Calu3 (cell line): ENCODE measurements around the gene STYXL1. TPM values are rescaled to one million over a fixed set of nuclear protein-coding genes. Genes with fewer than 3 reads are reported as not detected.

Experiments used
- BruUV-seq: library from RNA; stranded (reverse); fragments of 400-500 nt; replicated peaks from 2 replicates; lab custom pipeline; 2021; lab: Mats Ljungman, UMichigan
- CTCF ChIA-PET: fragments of 300-600 bp; sonication (Branson Sonifier 250); formaldehyde crosslinking; loops from one replicate; lab custom pipeline; 2022; ENCODE audit warnings: antibody characterized with exemption; lab: Charles Lee
- DNase-seq: peaks from one replicate; pipeline ENCODE4 v3.0.0; 2022
- H3K27ac Mint-ChIP-seq: one replicate; pipeline ENCODE4 v1.8.0; 2022; ENCODE audit warnings: mixed read lengths; ENCODE audit not compliant: unreplicated experiment
- H3K27me3 Mint-ChIP-seq: one replicate; pipeline ENCODE4 v1.8.0; 2022; ENCODE audit warnings: mixed read lengths; ENCODE audit not compliant: unreplicated experiment
- H3K36me3 Mint-ChIP-seq: one replicate; pipeline ENCODE4 v1.8.0; 2022; ENCODE audit warnings: mild to moderate bottlenecking, moderate library complexity, mixed read lengths; ENCODE audit not compliant: insufficient read depth, unreplicated experiment
- H3K4me1 Mint-ChIP-seq: one replicate; pipeline ENCODE4 v1.8.0; 2022; ENCODE audit warnings: mild to moderate bottlenecking, low read depth, mixed read lengths; ENCODE audit not compliant: unreplicated experiment
- H3K4me3 Mint-ChIP-seq: one replicate; pipeline ENCODE4 v1.8.0; 2022; ENCODE audit warnings: mild to moderate bottlenecking, low read depth, moderate library complexity, mixed read lengths; ENCODE audit not compliant: unreplicated experiment
- H3K9me3 Mint-ChIP-seq: one replicate; pipeline ENCODE4 v1.8.0; 2022; ENCODE audit warnings: low read depth, mixed read lengths; ENCODE audit not compliant: unreplicated experiment
- CTCF ChIP-seq: fragments of 200-600 bp; IDR thresholded peaks from one replicate; pipeline ENCODE4 v1.8.0; 2022; ENCODE audit warnings: antibody characterized with exemption; ENCODE audit not compliant: unreplicated experiment
- intact Hi-C: fragments of 100-400 bp; cut with micrococcal nuclease; formaldehyde crosslinking; loops from one replicate; pipeline ENCODE4 v1.10.0; 2022; ENCODE audit not compliant: unreplicated experiment
- total RNA-seq: library from RNA; stranded (reverse); gene quantifications from 2 replicates; pipeline ENCODE4 v1.2.3, GENCODE V29; 2022

STYXL1 gene
- total RNA-seq, 1 experiment from 2014 or later, result 39.9 TPM

GRCh38 chr7:75985009-75985517 lies 62.7 kb downstream of the STYXL1 start:
- BruUV-seq, result no TSS peak
- Mint-ChIP-seq H3K36me3 (peaks cover 33% of the 10 kb centered on the region), H3K27ac (no peak overlapping the region), H3K27me3 (no peaks in the 10 kb centered on the region), H3K4me3 (no peak overlapping the region), H3K4me1 (peaks cover 4% of the 10 kb centered on the region), H3K9me3 (no peaks in the 10 kb centered on the region)
- DNase-seq, result no peak
- CTCF ChIA-PET, result no interaction called here
- intact Hi-C loops, result no loop called here
- no peak for TF ChIP-seq CTCF

DNA sequence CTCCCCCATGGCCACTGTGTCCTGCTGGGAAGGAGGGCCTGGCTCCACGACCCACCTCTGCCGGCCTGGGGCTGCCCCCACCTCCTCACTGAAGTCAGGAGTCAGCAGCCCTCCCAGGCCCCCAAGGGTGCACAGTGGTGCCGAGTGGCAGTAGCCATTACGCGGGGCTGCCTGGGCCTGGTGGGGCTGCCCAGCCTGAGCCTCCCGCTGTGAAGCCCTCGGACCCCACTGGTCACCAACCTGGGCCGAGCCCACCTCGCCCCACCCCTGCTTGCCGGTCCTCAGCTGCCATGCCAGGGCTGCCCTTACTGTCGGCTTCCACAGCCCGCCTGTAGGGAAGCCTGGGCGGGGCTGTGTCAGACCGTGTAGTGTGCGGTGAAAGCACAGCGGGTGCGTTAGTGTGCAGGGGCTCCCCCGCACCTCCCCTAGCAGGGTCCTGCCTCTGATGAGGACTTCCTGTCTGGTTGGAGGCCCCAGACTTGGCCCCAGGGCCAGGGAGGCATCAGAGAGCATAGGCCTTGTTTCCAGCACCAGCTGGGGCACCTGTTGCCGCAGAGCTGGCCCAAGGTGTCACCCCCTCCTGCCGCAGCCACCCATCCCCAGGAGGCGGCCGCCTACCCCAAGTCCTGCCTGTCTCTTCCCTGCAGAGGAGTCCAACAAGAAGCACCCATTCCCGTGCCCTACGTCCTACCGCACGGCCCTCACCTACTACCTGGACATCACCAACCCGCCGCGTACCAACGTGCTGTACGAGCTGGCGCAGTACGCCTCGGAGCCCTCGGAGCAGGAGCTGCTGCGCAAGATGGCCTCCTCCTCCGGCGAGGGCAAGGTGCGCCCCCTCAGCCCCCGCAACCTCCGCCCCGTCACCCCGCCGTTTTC lies 63.4 kb downstream of the STYXL1 start:
- no peak overlapping the region for H3K4me3 Mint-ChIP-seq
- no TSS peak for BruUV-seq
- no peak overlapping the region for H3K27ac Mint-ChIP-seq
- peaks cover 29% of the 10 kb centered on the region for H3K36me3 Mint-ChIP-seq
- no peak for DNase-seq
- CTCF ChIA-PET, result no interaction called here
- H3K4me1 Mint-ChIP-seq, result peaks cover 8% of the 10 kb centered on the region
- TF ChIP-seq CTCF, result no peak
- no peaks in the 10 kb centered on the region for H3K9me3 Mint-ChIP-seq
- intact Hi-C loops, result no loop called here
- H3K27me3 Mint-ChIP-seq, result no peaks in the 10 kb centered on the region

DNA sequence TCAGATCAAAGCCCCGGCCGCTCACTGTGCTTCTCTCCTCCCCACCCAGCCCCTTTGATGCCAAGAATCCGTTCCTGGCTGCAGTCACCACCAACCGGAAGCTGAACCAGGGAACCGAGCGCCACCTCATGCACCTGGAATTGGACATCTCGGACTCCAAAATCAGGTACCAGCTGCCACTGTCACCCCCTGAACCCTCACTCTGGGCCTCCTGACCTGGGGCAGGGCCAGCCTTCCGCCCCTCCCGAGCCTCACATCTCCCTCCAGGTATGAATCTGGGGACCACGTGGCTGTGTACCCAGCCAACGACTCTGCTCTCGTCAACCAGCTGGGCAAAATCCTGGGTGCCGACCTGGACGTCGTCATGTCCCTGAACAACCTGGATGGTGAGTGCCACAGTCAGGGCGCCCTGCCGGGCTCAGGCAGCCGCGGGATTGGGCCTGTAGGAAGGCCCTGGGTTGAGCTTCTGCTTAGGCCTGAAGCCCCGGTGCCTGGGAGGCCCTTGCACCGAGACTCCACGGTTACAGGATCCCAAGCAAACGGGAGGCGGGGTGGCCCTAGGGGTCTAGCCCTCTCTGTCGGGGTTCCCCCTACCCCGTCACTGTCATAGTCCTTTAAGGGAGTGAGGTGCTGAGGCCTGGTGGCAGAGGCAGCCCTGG lies 64.2 kb downstream of the STYXL1 start:
- no TSS peak for BruUV-seq
- CTCF ChIA-PET, result no interaction called here
- H3K36me3 Mint-ChIP-seq, result peaks cover 28% of the 10 kb centered on the region
- no peaks in the 10 kb centered on the region for H3K9me3 Mint-ChIP-seq
- H3K27ac Mint-ChIP-seq, result no peak overlapping the region
- intact Hi-C loops, result no loop called here
- H3K4me1 Mint-ChIP-seq, result peaks cover 8% of the 10 kb centered on the region
- no peak for DNase-seq
- H3K4me3 Mint-ChIP-seq, result no peak overlapping the region
- H3K27me3 Mint-ChIP-seq, result no peaks in the 10 kb centered on the region
- no peak for TF ChIP-seq CTCF

GRCh38 chr7:75982306-75983064 lies 65.3 kb downstream of the STYXL1 start:
- peaks cover 23% of the 10 kb centered on the region for H3K36me3 Mint-ChIP-seq
- peak overlapping the region; percentile 26 for H3K4me3 Mint-ChIP-seq
- BruUV-seq, result no TSS peak
- H3K27ac Mint-ChIP-seq, result no peak overlapping the region
- no peak for DNase-seq
- peaks cover 8% of the 10 kb centered on the region for H3K4me1 Mint-ChIP-seq
- intact Hi-C loops, result no loop called here
- H3K27me3 Mint-ChIP-seq, result no peaks in the 10 kb centered on the region
- no peak for TF ChIP-seq CTCF
- H3K9me3 Mint-ChIP-seq, result no peaks in the 10 kb centered on the region
- CTCF ChIA-PET, result no interaction called here
